Stomach (tissue), 9 donors: Measurements from ENCODE around the gene PAQR5. TPM values are rescaled to one million over a fixed set of nuclear protein-coding genes. Genes with fewer than 3 reads are reported as not detected.

ENCODE experiments used
- DNase-seq, 2 donors: peaks; one replicate each; pipeline versions ENCODE4 v3.0.0 to v3.0.0-alpha.2; 2013 to 2019
- H3K27ac ChIP-seq, 5 donors: fragments of 200-600 bp in 4 of 5; sonication (generic) in 4 of 5; one replicate each; pipeline ENCODE4 v1.5.1; 2013 to 2019; ENCODE audit warnings: mild to moderate bottlenecking in 1 of 5, moderate library complexity in 1 of 5
- H3K27me3 ChIP-seq, 3 donors: fragments of 200-600 bp; sonication (generic); one replicate each; pipeline ENCODE4 v1.5.1; 2017 to 2019; ENCODE audit warnings: mixed run types in 1 of 3
- H3K36me3 ChIP-seq, 4 donors: fragments of 200-600 bp; sonication (generic); 1 replicate in 3 of 4; 2 replicates in 1 of 4; pipeline ENCODE4 v1.5.1; 2016 to 2019
- H3K4me1 ChIP-seq, 4 donors: fragments of 200-600 bp; sonication (generic); one replicate each; pipeline ENCODE4 v1.5.1; 2016 to 2019
- H3K4me3 ChIP-seq, 4 donors: fragments of 200-600 bp; sonication (generic) in 3 of 4; one replicate each; pipeline ENCODE4 v1.5.1; 2016 to 2019; ENCODE audit warnings: mild to moderate bottlenecking in 1 of 4
- H3K9me3 ChIP-seq, 4 donors: fragments of 200-600 bp; sonication (generic); one replicate each; pipeline ENCODE4 v1.5.1; 2016 to 2019
- CTCF ChIP-seq, 7 experiments: fragments of 450-650 bp in 4 of 7; fragments of 200-600 bp in 3 of 7; sonication (generic) in 3 of 7; IDR thresholded peaks; one replicate each; pipeline ENCODE4 v1.5.1; 2016 to 2019; ENCODE audit warnings: antibody characterized with exemption in 7 of 7, control low read depth in 2 of 7, mild to moderate bottlenecking in 1 of 7
- EP300 ChIP-seq: sonication (generic); formaldehyde crosslinking; IDR thresholded peaks from one replicate; pipeline ENCODE4 v1.6.1; 2017; ENCODE audit warnings: antibody characterized with exemption
- POLR2A ChIP-seq, 4 donors: fragments of 450-650 bp; IDR thresholded peaks; one replicate each; pipeline ENCODE4 v1.6.1; 2016; ENCODE audit warnings: antibody characterized with exemption in 4 of 4, control low read depth in 2 of 4, mild to moderate bottlenecking in 1 of 4, moderate library complexity in 1 of 4
- POLR2AphosphoS5 ChIP-seq, 3 donors: sonication (generic); formaldehyde crosslinking; IDR thresholded peaks; one replicate each; pipeline ENCODE4 v1.6.1; 2016; ENCODE audit warnings: antibody characterized with exemption in 3 of 3
- WGBS, 5 donors: extraction: QIAGEN DNeasy Blood & Tissue Kit in 3 of 5; methylation state at CpG; one replicate each; pipeline versions ENCODE4 v1.1.5 to v1.1.7; 2013 to 2018; 5-methylcytosine and 5-hydroxymethylcytosine counted together
- intact Hi-C: fragments of 100-400 bp; cut with DNase I; formaldehyde crosslinking; loops from one replicate; pipeline ENCODE4 v1.15.1; 2023; ENCODE audit warnings: low total_unique reads
- polyA plus RNA-seq, 3 donors: library from polyadenylated mRNA; stranded (reverse); fragments of 200-250 nt; gene quantifications; one replicate each; pipeline ENCODE4 v1.2.3, GENCODE V29; 2013
- total RNA-seq, 5 donors: library from RNA; depleted of rRNA; stranded (reverse); fragments of >200 nt; gene quantifications; one replicate each; pipeline versions ENCODE4 v1.1.0 to v1.2.3, GENCODE V29; 2014 to 2016
- donor health status: healthy with polysubstance abuse.
- donor health status: Bipolar disorder and iron deficiency.
- donor health status: healthy.

Gene PAQR5
- total and polyA plus RNA-seq, 8 donors: 3.6 to 37.9 (median 7.5) TPM; not detected in 1

- H3K27me3 ChIP-seq: no peaks in the 10 kb centered on the region
- intact Hi-C loops: no loop called here
- no peaks in the 10 kb centered on the region for H3K36me3 ChIP-seq
- H3K4me3 ChIP-seq: no peak overlapping the region
- no peaks in the 10 kb centered on the region for H3K9me3 ChIP-seq
- TF ChIP-seq POLR2AphosphoS5 (IDR thresholded peaks at IDR 0.05) (no peak), CTCF (IDR thresholded peaks at IDR 0.05) (no peak), POLR2A (IDR thresholded peaks at IDR 0.05) (no peak), EP300 (no peak)
- H3K27ac ChIP-seq: no peak overlapping the region
- 96 to 98% (median 96%) methylated on average over 18 of the region's 18 CpGs for WGBS, 5 donors
- peaks cover 0 to 15% (median 0%) of the 10 kb centered on the region in 4 donors for H3K4me1 ChIP-seq
- DNase-seq: no peak
Measured at GRCh38 chr15:69434679-69435078, 136.0 kb downstream of the PAQR5 start.

GRCh38 chr15:69435985-69436384 is 137.3 kb downstream of the PAQR5 start:
- H3K4me3 ChIP-seq: no peak overlapping the region
- TF ChIP-seq POLR2A (IDR thresholded peaks at IDR 0.05) (no peak), EP300 (no peak)
- no peak for DNase-seq
- H3K27ac ChIP-seq: no peak overlapping the region
- no peaks in the 10 kb centered on the region for H3K9me3 ChIP-seq
- H3K36me3 ChIP-seq: no peaks in the 10 kb centered on the region
- 90 to 97% (median 93%) methylated on average over 4 of the region's 4 CpGs for WGBS, 5 donors
- peaks cover 0 to 15% (median 0%) of the 10 kb centered on the region in 4 donors for H3K4me1 ChIP-seq
- intact Hi-C loops: no loop called here
- no peaks in the 10 kb centered on the region for H3K27me3 ChIP-seq

GRCh38 chr15:69436951-69437350 is 138.2 kb downstream of the PAQR5 start:
- intact Hi-C loops: no loop called here
- 92 to 97% (median 96%) methylated on average over 4 of the region's 4 CpGs for WGBS, 5 donors
- H3K4me3 ChIP-seq: no peak overlapping the region
- peaks cover 0 to 15% (median 0%) of the 10 kb centered on the region in 4 donors for H3K4me1 ChIP-seq
- no peaks in the 10 kb centered on the region for H3K36me3 ChIP-seq
- no peaks in the 10 kb centered on the region for H3K27me3 ChIP-seq
- H3K27ac ChIP-seq: no peak overlapping the region
- DNase-seq: no peak
- TF ChIP-seq CTCF (IDR thresholded peaks at IDR 0.05): no peak
- no peak for TF ChIP-seq POLR2AphosphoS5 (IDR thresholded peaks at IDR 0.05)
- no peak for TF ChIP-seq POLR2A (IDR thresholded peaks at IDR 0.05)
- no peak for TF ChIP-seq EP300
- no peaks in the 10 kb centered on the region for H3K9me3 ChIP-seq

- intact Hi-C loops: no loop called here
- no peaks in the 10 kb centered on the region for H3K36me3 ChIP-seq
- no peak for DNase-seq
Measured at GRCh38 chr15:69439623-69440022, 140.9 kb downstream of the PAQR5 start.

More at GRCh38 chr15:69439623-69440022, 140.9 kb downstream of the PAQR5 start:
- peaks cover 0 to 15% (median 0%) of the 10 kb centered on the region in 4 donors for H3K4me1 ChIP-seq
- WGBS, 5 donors: 82 to 89% (median 88%) methylated on average over 4 of the region's 4 CpGs
- no peak overlapping the region for H3K27ac ChIP-seq
- H3K27me3 ChIP-seq: no peaks in the 10 kb centered on the region
- TF ChIP-seq CTCF (IDR thresholded peaks at IDR 0.05): no peak
- no peak for TF ChIP-seq POLR2A (IDR thresholded peaks at IDR 0.05)
- no peak for TF ChIP-seq POLR2AphosphoS5 (IDR thresholded peaks at IDR 0.05)
- no peak for TF ChIP-seq EP300
- H3K9me3 ChIP-seq: no peaks in the 10 kb centered on the region
- no peak overlapping the region for H3K4me3 ChIP-seq
